CD4-positive, alpha-beta T cell treated with Interleukin-1 beta for 1 hour (primary cell): Measurements from ENCODE around the gene SARS1.
"Not testable (repeated sequence)": the region's sequence is repeated elsewhere in the genome, so short reads cannot be mapped to it uniquely, and the experiment has no call there.

Experiments used
- DNase-seq, 2 donors: peaks; one replicate each; pipeline ENCODE4 v3.0.0-alpha.2; 2020 to 2022

SARS1 gene, protein sequence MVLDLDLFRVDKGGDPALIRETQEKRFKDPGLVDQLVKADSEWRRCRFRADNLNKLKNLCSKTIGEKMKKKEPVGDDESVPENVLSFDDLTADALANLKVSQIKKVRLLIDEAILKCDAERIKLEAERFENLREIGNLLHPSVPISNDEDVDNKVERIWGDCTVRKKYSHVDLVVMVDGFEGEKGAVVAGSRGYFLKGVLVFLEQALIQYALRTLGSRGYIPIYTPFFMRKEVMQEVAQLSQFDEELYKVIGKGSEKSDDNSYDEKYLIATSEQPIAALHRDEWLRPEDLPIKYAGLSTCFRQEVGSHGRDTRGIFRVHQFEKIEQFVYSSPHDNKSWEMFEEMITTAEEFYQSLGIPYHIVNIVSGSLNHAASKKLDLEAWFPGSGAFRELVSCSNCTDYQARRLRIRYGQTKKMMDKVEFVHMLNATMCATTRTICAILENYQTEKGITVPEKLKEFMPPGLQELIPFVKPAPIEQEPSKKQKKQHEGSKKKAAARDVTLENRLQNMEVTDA

DNA sequence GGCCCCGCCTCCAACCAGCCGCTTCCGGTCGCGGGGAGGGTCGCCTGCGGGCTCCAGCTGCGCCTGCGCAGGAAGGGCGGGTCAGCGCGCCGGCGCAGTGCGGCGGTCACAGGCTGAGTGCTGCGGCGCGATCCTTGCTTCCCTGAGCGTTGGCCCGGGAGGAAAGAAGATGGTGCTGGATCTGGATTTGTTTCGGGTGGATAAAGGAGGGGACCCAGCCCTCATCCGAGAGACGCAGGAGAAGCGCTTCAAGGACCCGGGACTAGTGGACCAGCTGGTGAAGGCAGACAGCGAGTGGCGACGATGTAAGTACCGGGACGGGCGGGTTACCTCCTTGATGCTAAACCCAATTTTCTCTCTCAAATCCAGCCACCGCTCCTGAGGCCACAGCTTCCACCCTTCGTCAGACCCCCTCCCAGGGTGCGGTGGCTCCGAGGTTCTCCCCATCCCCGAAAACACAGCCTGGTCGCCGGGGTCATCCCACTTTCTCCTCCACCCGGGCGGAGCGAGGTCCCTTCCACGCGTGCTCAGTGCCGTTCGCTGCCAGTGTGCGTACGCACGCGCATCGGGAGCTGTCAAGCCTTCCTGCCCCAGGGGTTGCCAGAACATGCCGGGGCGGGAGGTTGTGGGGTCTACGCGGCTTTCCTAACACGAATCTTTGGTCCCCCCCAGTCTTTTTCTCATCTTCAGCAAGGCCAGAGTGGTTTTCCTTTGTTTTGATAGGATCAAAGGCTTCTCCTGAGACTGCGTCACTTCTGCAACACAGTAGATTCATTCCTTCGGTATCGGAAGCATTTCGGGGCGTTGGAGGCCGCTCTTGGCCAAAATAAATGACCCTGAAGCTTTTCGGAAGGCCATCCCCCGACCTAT is at the start of gene SARS1:
Gene SARS1, plus strand, starts transcription at position 95 of the 870 bp plus-strand sequence. Its CDS starts 75 bp downstream, at position 170.
- peak; percentile 89 to 90 for DNase-seq

DNA sequence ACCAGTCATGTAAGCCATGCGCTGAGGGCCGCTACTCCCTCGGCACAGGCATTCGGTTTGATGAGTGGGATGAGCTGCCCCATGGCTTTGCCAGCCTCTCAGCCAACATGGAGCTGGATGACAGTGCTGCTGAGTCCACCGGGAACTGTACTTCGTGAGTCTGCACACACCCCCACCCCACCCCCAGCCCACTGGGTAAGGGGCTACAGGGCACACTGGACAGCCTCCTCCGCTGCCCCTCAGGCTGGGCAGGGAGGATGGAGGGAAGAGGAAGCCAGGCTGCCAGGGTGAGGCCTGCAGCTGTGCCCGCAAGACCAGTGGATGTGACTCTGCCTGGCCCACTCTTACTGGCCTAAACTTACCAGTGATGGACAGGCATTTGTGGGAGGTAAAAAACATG is 49.2 kb upstream of the SARS1 start:
- no peak for DNase-seq

DNA sequence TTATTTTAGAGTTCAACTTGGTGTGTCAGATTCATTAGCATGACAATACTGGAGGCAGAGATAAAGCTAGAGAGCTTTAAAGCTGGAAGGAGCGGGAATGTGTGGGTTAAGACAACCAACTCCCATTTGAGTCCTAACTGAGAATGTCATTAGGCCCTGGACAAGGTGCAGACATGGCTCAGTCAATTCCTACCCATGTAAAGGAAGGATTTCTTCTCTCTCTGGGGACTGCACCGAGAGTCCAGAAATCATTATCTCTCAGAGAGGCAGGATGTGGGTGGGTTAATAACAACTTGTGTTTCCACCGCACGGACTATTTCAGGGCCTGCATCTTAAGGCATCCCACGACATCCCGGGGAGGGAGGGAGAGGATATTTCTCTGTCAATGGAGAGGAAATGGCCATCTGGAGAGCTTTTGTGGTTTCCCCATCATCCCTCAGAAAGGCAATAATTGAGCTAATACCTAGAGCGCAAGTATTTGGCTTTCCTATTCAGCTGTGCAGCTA is 46.7 kb upstream of the SARS1 start:
- DNase-seq: no peak

DNA sequence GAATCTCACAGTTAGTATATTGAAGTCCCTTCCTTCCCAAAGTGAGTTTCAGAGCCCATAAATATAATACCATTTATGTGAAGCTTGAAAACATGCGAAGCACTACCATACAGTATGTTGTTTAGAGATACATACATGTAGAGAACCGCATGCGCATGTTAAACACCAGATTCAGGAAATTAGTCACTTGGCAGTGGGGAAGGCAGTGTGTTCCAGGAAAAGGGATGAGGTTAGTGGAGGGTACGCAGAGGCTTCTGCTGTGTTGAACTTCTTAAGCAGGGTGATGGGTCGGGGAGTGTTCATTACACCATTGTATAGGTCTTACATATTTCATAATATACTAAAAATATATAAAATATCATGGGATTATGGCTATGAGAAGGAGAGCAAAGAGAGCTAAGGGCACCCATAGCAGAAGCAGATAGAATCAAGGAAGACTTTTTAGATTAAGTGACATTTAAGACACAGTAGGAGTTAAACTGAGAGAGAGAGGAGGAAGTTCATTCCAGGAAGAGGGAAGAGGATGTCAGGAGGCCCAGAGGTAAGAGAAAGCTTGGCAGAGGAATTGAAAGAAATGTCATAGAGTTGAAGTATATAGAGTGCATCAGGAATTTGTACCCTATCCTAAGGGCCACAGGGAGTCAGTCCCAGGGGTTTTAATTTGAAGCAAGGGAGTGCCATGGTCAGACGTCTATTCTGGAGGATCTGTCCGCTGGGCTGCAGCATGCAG is 43.5 kb upstream of the SARS1 start:
- DNase-seq: no peak

DNA sequence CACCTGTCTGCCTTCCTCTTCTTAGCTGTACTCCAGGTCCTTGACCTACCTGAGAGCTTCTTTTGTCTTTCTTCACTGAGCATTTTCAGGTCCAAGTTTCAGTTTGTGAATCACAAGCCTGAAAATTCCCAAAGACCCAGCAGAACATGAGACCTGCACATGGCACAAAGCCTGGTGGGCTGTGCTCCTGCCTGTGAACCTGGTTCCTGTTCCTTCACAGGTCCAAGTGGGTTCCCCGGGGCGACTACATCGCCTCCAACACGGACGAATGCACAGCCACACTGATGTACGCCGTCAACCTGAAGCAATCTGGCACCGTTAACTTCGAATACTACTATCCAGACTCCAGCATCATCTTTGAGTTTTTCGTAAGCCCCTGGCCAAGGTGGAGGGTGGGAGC is 42.1 kb upstream of the SARS1 start:
- no peak for DNase-seq

DNA sequence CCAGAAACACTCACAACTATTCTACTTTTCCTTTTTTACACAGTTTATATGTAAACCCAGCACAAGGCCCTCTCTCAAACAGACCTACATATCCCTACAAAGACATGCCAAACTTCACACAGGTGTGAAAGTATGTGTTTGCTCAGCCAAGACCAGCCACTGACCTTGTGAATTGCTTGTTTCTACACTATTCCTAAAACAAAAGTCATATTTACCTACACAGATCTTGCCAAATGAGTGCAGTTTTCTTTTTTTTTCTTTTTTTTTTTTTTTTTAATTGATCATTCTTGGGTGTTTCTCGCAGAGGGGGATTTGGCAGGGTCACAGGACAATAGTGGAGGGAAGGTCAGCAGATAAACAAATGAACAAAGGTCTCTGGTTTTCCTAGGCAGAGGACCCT is 37.4 kb upstream of the SARS1 start:
- not testable (repeated sequence) for DNase-seq

DNA sequence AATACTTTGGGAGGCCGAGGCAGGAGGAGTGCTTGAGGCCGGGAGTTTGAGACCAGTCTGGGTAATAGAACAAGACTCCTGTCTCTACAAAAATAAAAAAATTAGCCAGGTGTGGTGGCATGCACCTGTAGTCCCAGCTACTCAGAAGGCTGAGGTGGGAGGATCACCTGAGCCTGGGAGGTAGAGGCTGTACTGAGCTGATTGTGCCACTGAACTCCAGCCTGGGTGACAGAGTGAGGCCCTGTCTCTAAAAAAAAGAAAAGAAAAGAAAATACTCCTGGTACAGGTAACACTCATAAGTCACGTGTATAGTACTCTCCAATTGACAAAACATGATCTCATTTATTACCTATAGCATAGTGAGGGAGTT is 33.0 kb upstream of the SARS1 start:
- not testable (repeated sequence) for DNase-seq

DNA sequence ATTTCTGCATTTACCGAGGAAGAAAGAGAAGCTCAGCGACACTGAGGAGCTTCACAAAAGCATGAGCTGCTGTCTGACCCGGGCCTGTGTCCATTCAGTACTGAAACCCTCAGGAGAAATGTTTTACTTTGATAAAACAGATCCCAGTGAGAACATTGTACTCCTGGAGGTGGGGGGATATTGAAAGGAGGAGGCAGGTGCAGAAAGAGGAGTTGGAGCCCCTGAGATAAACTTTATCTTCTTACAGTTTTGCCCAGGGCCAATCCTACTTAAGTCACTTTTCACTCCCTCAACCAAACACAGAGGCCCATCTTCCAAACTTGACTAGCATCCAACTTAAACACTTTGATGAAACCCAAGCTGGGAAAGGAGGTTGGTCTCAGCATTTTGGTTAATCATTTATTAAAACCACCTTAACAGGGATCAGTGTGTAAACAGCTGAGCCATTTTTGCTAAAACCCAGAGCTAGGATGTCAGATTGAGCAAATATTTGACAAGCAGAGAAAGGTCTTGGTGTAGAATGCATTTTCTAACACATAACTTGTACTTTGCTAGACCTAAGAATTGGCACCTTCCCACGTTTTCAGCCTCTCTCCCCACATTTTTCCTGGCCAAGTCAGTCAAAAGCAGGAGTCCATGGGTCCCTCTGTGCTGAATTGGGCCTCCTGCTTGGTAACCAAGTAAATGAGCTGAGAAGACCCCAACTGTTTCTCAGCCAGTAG is 32.5 kb upstream of the SARS1 start:
- DNase-seq: no peak

DNA sequence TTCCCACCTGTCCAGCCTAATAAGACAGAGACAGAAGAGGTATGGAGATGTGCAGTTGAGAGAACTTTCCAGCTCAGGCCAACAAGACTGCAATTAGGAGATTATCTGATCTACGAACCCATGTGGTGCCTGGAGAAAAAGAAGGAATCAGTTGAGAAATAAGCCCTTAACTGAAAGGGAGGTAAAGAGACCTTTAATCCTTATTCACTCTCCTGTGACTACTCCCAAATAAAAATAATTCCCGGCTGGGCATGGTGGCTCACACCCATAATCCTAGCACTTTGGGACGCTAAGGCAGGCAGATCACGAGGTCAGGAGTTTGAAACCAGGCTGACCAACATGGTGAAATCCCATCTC is 31.9 kb upstream of the SARS1 start:
- no peak for DNase-seq

DNA sequence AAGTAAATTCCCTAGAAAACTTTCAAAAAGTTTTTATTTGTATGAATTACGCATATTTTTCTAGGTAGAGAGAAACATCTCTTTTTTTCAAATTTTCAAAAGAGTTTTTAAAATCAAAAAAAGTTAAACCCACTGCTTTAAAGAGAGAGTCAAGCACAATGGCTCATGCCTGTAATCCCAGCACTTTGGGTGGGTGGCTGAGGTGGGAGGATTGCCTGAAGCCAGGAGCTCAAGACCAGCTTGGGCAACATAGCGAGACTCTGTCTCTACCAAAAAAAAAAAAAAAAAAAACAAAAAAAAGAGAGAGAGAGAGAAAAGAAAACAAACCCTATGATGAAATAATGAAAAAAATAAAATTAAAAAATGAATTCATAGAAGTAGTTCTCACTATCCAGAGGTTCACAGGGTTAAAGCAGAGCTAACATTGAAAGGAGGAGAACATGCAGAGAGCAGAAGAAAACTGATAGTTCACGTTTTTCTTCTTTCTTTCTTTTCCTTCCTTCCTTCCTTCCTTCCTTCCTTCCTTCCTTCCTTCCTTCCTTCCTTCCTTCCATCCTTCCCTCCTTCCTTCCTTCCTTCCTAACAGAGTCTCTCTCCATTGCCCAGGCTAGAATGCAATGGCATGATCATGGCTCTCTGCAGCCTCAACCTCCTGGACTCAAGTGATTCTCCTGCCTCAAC is 30.5 kb upstream of the SARS1 start:
- DNase-seq: no peak

DNA sequence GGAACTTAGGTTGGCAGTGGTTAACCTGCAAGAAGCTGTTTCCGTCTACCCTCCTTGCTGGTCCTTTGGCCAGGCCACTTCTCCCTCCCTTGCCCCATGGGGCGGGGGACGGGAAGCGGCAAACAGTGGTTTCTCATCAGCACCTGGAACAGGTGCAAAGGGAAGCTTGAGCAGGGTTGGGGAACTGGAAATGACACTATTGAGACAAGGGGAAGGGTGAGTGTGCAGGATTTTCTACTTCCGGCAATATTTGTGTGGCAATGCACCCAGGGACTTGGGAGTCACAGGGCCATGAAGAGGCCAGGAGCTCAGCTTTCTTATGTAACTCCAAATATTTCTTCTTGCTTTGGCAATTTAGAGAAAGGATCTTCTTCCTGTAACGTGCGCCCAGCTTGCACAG is 29.0 kb upstream of the SARS1 start:
- peak in 1 of 2 donors; percentile 23 for DNase-seq

DNA sequence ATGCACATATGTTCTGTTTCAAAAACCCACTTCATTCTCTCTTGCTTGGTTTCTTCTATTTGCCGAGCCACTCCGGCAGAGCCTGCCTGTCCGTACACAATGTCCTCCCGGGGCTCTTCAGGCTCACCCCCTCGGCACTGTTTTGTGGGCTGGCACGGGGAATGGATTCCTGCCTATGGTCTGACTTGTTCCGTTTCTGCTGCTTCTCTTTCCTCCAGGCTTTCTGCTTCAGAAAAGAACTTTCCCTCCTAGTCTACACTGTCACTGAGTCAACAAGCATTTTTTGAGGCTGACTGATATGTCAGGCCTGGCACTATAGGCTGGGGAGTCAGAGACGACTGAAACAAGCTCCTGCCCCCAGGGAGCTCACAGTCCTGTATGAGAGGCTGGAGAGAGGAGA is 28.4 kb upstream of the SARS1 start:
- no peak for DNase-seq

DNA sequence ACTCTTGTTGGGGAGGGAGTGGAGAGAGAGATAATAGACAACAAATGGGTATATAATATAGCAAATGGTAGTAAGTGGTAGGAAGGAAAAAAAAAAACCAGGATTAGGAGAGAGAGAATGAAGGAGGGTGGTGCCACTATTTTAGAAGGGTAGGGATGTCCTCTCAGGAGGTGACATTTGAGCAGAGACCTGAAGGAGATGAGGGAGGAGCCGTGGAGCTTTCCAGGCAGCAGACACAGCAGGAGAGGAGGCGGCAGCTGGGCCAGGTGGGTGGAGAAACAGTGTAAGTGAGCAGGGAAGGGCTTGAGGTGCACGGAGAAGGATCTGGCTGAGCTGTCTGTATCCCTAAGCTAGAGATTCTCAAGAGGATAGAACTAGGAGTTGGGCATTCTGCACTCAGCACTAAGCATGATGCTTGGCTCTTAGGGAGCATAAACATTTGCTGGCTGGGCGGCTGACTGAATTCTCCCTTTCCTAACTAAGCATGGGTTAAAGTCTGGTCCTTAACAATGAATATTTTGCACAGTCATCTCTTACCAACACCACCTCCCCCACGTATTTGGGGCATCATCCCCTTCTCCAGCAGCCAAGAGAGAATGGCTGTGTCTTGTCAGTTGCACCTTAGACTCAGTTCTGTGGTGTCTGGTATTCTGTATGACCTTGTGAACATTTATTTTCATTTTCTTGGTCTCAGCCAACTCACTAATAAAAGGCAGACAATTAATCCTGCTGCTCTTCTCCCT is 27.6 kb upstream of the SARS1 start:
- no peak for DNase-seq

DNA sequence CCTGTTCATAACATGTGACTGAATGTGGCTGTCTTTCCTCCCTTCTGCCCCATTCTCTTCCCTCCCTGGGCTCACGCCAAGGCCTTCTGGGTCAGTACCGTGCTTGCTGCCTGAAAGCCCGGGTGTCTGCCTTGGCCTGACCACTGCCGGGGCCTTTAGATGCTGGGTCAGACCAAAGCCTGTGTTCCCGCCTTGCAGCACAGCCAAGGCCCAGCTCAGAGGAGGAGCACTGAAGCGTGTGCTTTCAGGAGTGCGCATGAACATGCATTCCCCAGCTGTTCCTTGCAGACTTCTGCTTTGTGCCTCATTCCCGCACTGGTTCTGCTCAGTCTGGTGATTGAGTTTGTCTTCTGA is 27.0 kb upstream of the SARS1 start:
- no peak for DNase-seq

DNA sequence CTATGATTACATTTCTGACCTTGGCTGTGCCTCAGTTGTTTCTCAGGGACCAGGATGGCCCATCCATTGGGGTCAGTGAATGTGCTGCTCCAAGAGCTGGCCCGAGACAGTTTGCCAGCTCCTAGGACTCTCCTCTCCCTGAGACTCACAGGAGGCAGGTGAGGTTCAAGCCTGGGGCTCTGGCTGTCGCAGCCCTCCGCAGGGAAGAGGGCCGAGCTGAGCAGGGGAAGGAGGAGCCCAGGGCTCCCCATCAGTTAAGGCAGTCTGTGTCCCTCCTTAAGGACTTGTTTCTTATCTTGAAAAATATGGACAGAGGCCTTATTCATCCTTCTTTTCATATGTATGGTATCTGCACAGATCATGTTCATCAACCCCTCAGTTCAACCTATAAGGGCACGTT is 26.6 kb upstream of the SARS1 start:
- DNase-seq: no peak

DNA sequence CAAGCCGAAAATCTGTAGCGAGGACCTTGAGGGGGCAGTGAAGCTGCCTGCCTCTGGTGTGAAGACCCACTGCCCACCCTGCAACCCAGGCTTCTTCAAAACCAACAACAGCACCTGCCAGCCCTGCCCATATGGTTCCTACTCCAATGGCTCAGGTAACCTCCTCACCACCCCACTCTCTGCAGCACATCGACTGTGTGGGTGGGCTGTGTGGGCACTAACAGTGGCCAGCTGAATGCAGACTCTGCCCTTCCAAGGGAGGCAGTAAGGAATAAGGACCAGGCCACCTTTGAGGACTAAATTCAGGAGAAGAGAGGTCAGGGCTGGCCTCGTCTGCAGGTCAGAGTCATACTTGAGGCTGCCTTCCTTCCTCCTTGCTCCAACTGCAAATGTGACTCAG is 25.5 kb upstream of the SARS1 start:
- DNase-seq: no peak

DNA sequence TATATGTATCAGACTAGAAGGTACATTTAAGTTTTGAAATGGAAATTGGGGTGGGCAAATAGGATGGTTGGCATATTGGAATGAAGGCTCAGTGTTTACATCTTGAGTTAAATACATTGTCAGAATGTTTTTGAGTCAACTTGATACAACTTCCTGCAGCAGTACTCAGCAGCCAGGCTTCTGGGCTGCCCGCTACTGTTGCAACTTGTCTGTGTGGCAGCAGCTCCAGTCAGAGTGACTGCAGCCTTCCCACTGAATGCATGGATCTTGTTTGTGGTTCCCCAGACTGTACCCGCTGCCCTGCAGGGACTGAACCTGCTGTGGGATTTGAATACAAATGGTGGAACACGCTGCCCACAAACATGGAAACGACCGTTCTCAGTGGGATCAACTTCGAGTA is 24.9 kb upstream of the SARS1 start:
- DNase-seq: no peak

DNA sequence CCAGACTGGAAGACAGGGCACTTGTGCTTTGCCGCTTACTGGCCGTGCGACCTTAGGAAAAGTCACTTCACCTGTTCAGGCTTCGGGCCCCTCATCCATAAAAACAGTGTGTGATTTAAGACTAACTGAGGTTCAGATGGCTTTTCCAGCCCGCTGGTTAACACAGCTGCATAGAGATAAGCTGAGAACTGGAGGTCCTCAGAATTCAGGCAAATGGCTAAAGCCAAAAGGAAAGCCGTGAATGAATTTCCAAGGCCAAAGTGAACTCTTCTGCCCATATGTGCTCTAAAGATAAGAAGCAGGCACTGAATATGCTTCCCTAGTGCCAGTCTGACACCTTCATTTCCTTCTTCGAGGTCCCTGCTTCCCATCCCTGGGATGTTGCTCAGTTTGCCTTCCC is 23.5 kb upstream of the SARS1 start:
- no peak for DNase-seq

DNA sequence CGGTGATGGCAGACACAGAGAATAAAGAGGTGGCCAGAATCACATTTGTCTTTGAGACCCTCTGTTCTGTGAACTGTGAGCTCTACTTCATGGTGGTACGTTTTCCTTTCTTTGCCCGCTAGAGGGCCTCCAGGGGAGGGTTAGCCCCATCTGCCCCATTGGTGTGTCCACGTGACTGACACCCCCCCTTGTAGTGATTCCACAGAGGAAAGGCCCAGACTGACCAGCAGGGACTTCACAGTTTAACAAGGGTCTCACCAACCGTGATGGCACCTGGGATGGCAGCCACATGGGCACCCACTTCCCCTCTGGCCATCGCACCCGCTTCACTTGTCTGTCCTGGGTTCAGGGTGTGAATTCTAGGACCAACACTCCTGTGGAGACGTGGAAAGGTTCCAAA is 22.3 kb upstream of the SARS1 start:
- no peak for DNase-seq

DNA sequence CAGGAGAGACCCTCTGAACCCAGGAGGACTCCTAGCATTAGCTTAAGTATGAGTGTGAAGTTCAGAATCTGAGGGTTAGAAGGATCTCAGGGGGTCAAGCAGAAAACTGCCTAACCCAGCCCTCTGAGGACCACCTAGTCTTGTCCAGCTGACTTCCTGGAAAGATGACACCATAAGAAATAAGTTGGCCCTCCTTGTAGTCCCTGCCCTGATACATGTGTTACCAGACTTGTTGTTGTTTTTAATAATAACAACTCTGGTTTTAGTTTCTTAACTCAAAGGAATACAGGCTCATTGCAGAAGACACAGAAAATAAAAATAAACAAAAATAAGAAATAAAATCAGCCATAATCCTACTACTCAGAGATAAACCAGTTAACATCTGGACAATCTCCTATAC is 21.8 kb upstream of the SARS1 start:
- no peak for DNase-seq

DNA sequence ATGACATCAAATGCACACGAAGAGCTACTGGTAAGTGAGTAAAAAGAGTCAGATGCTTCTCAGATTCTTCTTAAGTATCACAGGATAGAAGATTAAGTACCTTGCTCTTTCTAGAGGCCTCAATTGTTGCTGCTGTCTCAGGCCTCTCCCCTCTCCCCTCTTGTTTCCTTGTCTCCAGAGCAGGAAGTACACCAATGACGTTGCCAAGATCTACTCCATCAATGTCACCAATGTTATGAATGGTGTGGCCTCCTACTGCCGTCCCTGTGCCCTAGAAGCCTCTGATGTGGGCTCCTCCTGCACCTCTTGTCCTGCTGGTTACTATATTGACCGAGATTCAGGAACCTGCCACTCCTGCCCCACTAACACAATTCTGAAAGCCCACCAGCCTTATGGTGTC is 21.3 kb upstream of the SARS1 start:
- no peak for DNase-seq
